Panc1 (cell line): ENCODE results near the gene PPM1L. TPM values are rescaled to one million over a fixed set of nuclear protein-coding genes. Genes with fewer than 3 reads are reported as not detected.

Experiments used
- ATAC-seq: fragments of 200-7000 bp; cut with Tn5 transposase; 2 replicates; pipeline ENCODE4 v1.9.1; 2020; ENCODE audit warnings: mild to moderate bottlenecking, moderate library complexity
- BruUV-seq: library from RNA; stranded (reverse); fragments of 400-500 nt; replicated peaks from 2 replicates; lab custom pipeline; 2021; lab: Mats Ljungman, UMichigan
- CTCF ChIA-PET: fragments of 300-600 bp; sonication (Branson Sonifier 250); formaldehyde crosslinking; loops from one replicate; lab custom pipeline; 2022; ENCODE audit warnings: antibody characterized with exemption; lab: Charles Lee
- POLR2A ChIA-PET: fragments of 300-600 bp; sonication (Branson Sonifier 250); formaldehyde crosslinking; loops from one replicate; lab custom pipeline; 2022; ENCODE audit warnings: antibody characterized with exemption; lab: Charles Lee
- DNase-seq: peaks from one replicate; pipeline ENCODE4 v3.0.0-alpha.2; 2010; ENCODE audit warnings: low read depth, low spot score
- H3K27ac ChIP-seq: 2 replicates; pipeline ENCODE4 v1.5.1; 2011; ENCODE audit warnings: mild to moderate bottlenecking, low read length, inconsistent platforms
- H3K27me3 ChIP-seq: fragments of 200-500 bp; sonication (Bioruptor generic); 2 replicates; pipeline ENCODE4 v1.6.0; 2014; ENCODE audit warnings: low read length, inconsistent platforms; ENCODE audit not compliant: control insufficient read depth, insufficient read depth
- H3K36me3 ChIP-seq: fragments of 200-500 bp; sonication (Bioruptor generic); 2 replicates; pipeline ENCODE4 v1.5.1; 2014; ENCODE audit warnings: inconsistent platforms, mild to moderate bottlenecking, low read length, moderate library complexity; ENCODE audit not compliant: control insufficient read depth, insufficient read depth
- H3K4me1 ChIP-seq: 2 replicates; pipeline ENCODE4 v1.5.1; 2011; ENCODE audit warnings: inconsistent platforms, mild to moderate bottlenecking, low read length, moderate library complexity; ENCODE audit not compliant: control insufficient read depth, insufficient read depth
- H3K4me3 ChIP-seq, 2 experiments: 2 replicates each; pipeline ENCODE4 v1.5.1; 2011 to 2012; ENCODE audit warnings: low read depth in 2 of 2, low read length in 2 of 2, mild to moderate bottlenecking in 2 of 2, inconsistent platforms in 1 of 2, moderate library complexity in 1 of 2
- H3K9me3 ChIP-seq: fragments of 200-500 bp; sonication (Bioruptor generic); 2 replicates; pipeline ENCODE4 v1.5.1; 2014; ENCODE audit warnings: low read depth, mild to moderate bottlenecking, inconsistent platforms, low read length, moderate library complexity; ENCODE audit not compliant: control insufficient read depth, insufficient read depth
- POLR2AphosphoS5 ChIP-seq: IDR thresholded peaks from 2 replicates; pipeline ENCODE4 v1.6.1; 2012; ENCODE audit warnings: mild to moderate bottlenecking, low read depth, low read length, moderate library complexity
- SIN3A ChIP-seq: IDR thresholded peaks from 2 replicates; pipeline ENCODE4 v1.6.1; 2012; ENCODE audit warnings: low read depth, mild to moderate bottlenecking, low read length, moderate library complexity, borderline replicate concordance; ENCODE audit not compliant: insufficient read depth
- TCF7L2 ChIP-seq: IDR thresholded peaks from 2 replicates; pipeline ENCODE4 v1.6.1; 2011; ENCODE audit warnings: mild to moderate bottlenecking, low read depth, low read length, inconsistent platforms
- in situ Hi-C: cut with HindIII; loops from 2 replicates; pipeline ENCODE4 v1.10.0; 2016; ENCODE audit warnings: low sequenced_read_pairs, low pct_unique_long_range_greater_than_20kb
- intact Hi-C: fragments of 100-400 bp; cut with micrococcal nuclease; formaldehyde crosslinking; loops from one replicate; pipeline ENCODE4 v1.10.0; 2022; ENCODE audit not compliant: unreplicated experiment
- total RNA-seq: library from RNA; stranded (reverse); gene quantifications from one replicate; pipeline ENCODE4 v1.2.1, GENCODE V29; 2021; ENCODE audit not compliant: unreplicated experiment
- TF ChIP-seq, protein P1 (sequence below), 2 experiments: IDR thresholded peaks; 2 replicates each; pipeline ENCODE4 v1.6.1; 2011 to 2012; ENCODE audit warnings: low read depth in 2 of 2, control low read depth in 1 of 2, low read length in 1 of 2, mild to moderate bottlenecking in 1 of 2, moderate library complexity in 1 of 2; ENCODE audit not compliant: insufficient read depth in 1 of 2
- TF ChIP-seq, protein P2 (sequence below): fragments of 450-650 bp; IDR thresholded peaks from 2 replicates; pipeline ENCODE4 v1.5.1; 2017; ENCODE audit warnings: mild to moderate bottlenecking

The PPM1L gene
- total RNA-seq, 1 experiment from 2014 or later = 23.8 TPM

DNA sequence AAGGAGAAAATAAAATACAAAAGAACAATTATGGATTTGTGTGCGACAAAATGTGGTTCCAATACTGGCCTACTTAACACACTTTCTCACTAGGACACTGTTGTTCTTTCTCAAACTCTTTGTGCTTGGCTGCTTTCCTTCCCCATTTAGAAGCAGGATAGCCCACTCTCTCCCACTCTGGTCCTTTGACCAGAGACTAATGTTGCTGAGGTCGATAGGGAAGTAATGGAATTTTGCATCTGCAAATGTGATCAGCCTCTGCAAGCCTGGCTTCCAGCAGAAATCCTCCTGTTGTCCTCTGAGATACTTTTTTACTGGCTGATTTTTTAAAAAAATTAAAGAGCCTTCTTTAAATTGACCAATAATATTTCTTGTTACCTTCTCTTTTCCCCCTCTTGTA lies 71.0 kb downstream of the PPM1L start:
- TF ChIP-seq SIN3A (no peak), POLR2AphosphoS5 (no peak), TCF7L2 (no peak)
- TF ChIP-seq, protein P1, sequence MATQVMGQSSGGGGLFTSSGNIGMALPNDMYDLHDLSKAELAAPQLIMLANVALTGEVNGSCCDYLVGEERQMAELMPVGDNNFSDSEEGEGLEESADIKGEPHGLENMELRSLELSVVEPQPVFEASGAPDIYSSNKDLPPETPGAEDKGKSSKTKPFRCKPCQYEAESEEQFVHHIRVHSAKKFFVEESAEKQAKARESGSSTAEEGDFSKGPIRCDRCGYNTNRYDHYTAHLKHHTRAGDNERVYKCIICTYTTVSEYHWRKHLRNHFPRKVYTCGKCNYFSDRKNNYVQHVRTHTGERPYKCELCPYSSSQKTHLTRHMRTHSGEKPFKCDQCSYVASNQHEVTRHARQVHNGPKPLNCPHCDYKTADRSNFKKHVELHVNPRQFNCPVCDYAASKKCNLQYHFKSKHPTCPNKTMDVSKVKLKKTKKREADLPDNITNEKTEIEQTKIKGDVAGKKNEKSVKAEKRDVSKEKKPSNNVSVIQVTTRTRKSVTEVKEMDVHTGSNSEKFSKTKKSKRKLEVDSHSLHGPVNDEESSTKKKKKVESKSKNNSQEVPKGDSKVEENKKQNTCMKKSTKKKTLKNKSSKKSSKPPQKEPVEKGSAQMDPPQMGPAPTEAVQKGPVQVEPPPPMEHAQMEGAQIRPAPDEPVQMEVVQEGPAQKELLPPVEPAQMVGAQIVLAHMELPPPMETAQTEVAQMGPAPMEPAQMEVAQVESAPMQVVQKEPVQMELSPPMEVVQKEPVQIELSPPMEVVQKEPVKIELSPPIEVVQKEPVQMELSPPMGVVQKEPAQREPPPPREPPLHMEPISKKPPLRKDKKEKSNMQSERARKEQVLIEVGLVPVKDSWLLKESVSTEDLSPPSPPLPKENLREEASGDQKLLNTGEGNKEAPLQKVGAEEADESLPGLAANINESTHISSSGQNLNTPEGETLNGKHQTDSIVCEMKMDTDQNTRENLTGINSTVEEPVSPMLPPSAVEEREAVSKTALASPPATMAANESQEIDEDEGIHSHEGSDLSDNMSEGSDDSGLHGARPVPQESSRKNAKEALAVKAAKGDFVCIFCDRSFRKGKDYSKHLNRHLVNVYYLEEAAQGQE (IDR thresholded peaks at IDR 0.05; ENCODE audit: insufficient read depth in 1 of 2, low read depth in 2 of 2, low read length in 1 of 2) = no peak
- TF ChIP-seq, protein P2, sequence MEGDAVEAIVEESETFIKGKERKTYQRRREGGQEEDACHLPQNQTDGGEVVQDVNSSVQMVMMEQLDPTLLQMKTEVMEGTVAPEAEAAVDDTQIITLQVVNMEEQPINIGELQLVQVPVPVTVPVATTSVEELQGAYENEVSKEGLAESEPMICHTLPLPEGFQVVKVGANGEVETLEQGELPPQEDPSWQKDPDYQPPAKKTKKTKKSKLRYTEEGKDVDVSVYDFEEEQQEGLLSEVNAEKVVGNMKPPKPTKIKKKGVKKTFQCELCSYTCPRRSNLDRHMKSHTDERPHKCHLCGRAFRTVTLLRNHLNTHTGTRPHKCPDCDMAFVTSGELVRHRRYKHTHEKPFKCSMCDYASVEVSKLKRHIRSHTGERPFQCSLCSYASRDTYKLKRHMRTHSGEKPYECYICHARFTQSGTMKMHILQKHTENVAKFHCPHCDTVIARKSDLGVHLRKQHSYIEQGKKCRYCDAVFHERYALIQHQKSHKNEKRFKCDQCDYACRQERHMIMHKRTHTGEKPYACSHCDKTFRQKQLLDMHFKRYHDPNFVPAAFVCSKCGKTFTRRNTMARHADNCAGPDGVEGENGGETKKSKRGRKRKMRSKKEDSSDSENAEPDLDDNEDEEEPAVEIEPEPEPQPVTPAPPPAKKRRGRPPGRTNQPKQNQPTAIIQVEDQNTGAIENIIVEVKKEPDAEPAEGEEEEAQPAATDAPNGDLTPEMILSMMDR = no peak

GRCh38 chr3:160827516-160827915 lies 71.5 kb downstream of the PPM1L start:
- no peak overlapping the region for H3K27ac ChIP-seq
- no peaks in the 10 kb centered on the region for H3K36me3 ChIP-seq
- CTCF ChIA-PET = no interaction called here
- no peak overlapping the region for H3K4me3 ChIP-seq
- BruUV-seq = no TSS peak
- in situ Hi-C loops (no loop called here), intact Hi-C loops (no loop called here)
- POLR2A ChIA-PET = no interaction called here
- no peak for DNase-seq
- no peaks in the 10 kb centered on the region for H3K9me3 ChIP-seq
- no peaks in the 10 kb centered on the region for H3K27me3 ChIP-seq
- TF ChIP-seq, protein P1 (IDR thresholded peaks at IDR 0.05; ENCODE audit: insufficient read depth in 1 of 2, low read depth in 2 of 2, low read length in 1 of 2) = no peak
- TF ChIP-seq, protein P2 = no peak
- no peak for TF ChIP-seq POLR2AphosphoS5
- TF ChIP-seq SIN3A = no peak
- TF ChIP-seq TCF7L2 = no peak
- H3K4me1 ChIP-seq = no peaks in the 10 kb centered on the region
- no peak for ATAC-seq

More for the DNA sequence above, 71.0 kb downstream of the PPM1L start:
- H3K36me3 ChIP-seq = no peaks in the 10 kb centered on the region
- ATAC-seq (no peak), DNase-seq (no peak)
- H3K27me3 ChIP-seq = no peaks in the 10 kb centered on the region
- H3K4me1 ChIP-seq = no peaks in the 10 kb centered on the region
- ChIA-PET CTCF (no interaction called here), POLR2A (no interaction called here)
- no peak overlapping the region for H3K4me3 ChIP-seq
- intact Hi-C loops = no loop called here
- no TSS peak for BruUV-seq
- H3K27ac ChIP-seq = no peak overlapping the region
- in situ Hi-C loops = no loop called here
- no peaks in the 10 kb centered on the region for H3K9me3 ChIP-seq
